ENCODE measurements around the gene P2RY6. TPM values are rescaled to one million over a fixed set of nuclear protein-coding genes. Genes with fewer than 3 reads are reported as not detected.

P2RY6 gene
- total and polyA plus RNA-seq, 2 of the 8 experiments (the other 6 are each of a cell fraction or from before 2014, with no cell fraction given), result 0.15 TPM; not detected in 1

- TF ChIP-seq CHD7 (IDR thresholded peaks at IDR 0.05; ENCODE audit: insufficient replicate concordance, low read length) (no peak), TCF12 (IDR thresholded peaks at IDR 0.05; ENCODE audit: low read depth, low read length) (no peak), CHD2 (IDR thresholded peaks at IDR 0.05; ENCODE audit: low read length) (no peak), CEBPB (IDR thresholded peaks at IDR 0.05; ENCODE audit: low read depth, low read length) (no peak), SRF (IDR thresholded peaks at IDR 0.05; ENCODE audit: low read depth, low read length) (no peak), KDM4A (IDR thresholded peaks at IDR 0.05; ENCODE audit: low read depth, low read length, severe bottlenecking) (no peak), SP4 (IDR thresholded peaks at IDR 0.05; ENCODE audit: low read length) (no peak), CBX8 (IDR thresholded peaks at IDR 0.05; ENCODE audit: borderline replicate concordance, low read depth, low read length) (no peak), SAP30 (IDR thresholded peaks at IDR 0.05; ENCODE audit: insufficient read depth, insufficient replicate concordance, low read length) (no peak), TAF7 (optimal IDR thresholded peaks at IDR 0.05; ENCODE audit: borderline replicate concordance, low read depth, low read length) (no peak), E2F6 (IDR thresholded peaks at IDR 0.05) (no peak), BRCA1 (IDR thresholded peaks at IDR 0.05; ENCODE audit: low read depth, low read length) (no peak)
Observed at GRCh38 chr11:73312851-73313327, 40.8 kb downstream of the P2RY6 start (continued).

Data from H1 (cell line).